NCI-H345 treated with DMSO at 0.1 percent for 48 hours (cell line): Measurements from ENCODE around the gene LAMC2.

Source experiments
- DNase-seq: peaks from one replicate; lab custom pipeline; 2025; ENCODE audit not compliant: unreplicated experiment; lab: John Stamatoyannopoulos, UW

Gene LAMC2

GRCh38 chr1:183212870-183213269 lies 26.8 kb downstream of the LAMC2 start:
- no peak for DNase-seq

GRCh38 chr1:183214021-183214970 lies 28.2 kb downstream of the LAMC2 start:
- DNase-seq = peak; percentile 7

- DNase-seq = no peak
Measured at GRCh38 chr1:183215076-183215720, 29.1 kb downstream of the LAMC2 start.

GRCh38 chr1:183215936-183216335 lies 29.9 kb downstream of the LAMC2 start:
- DNase-seq = no peak

GRCh38 chr1:183218027-183218618 lies 32.1 kb downstream of the LAMC2 start:
- DNase-seq = peak; percentile 11

- DNase-seq = peak; percentile 22
Measured at GRCh38 chr1:183218971-183219615, 33.0 kb downstream of the LAMC2 start.

- DNase-seq = no peak
Measured at GRCh38 chr1:183219616-183220009, 33.5 kb downstream of the LAMC2 start.

- DNase-seq = no peak
Measured at GRCh38 chr1:183222909-183223308, 36.8 kb downstream of the LAMC2 start.

GRCh38 chr1:183223467-183223866 lies 37.4 kb downstream of the LAMC2 start:
- no peak for DNase-seq

GRCh38 chr1:183226361-183226760 lies 40.3 kb downstream of the LAMC2 start:
- no peak for DNase-seq

- DNase-seq = no peak
Measured at GRCh38 chr1:183226963-183227362, 40.9 kb downstream of the LAMC2 start.

GRCh38 chr1:183227422-183228346 lies 41.6 kb downstream of the LAMC2 start:
- no peak for DNase-seq

GRCh38 chr1:183228347-183229220 lies 42.5 kb downstream of the LAMC2 start:
- no peak for DNase-seq

GRCh38 chr1:183230413-183230812 lies 44.3 kb downstream of the LAMC2 start:
- no peak for DNase-seq

- no peak for DNase-seq
Measured at GRCh38 chr1:183231545-183231944, 45.5 kb downstream of the LAMC2 start.

- no peak for DNase-seq
Measured at GRCh38 chr1:183233113-183233512, 47.0 kb downstream of the LAMC2 start.

- peak; percentile 72 for DNase-seq
Measured at GRCh38 chr1:183234660-183235476, 48.8 kb downstream of the LAMC2 start.

GRCh38 chr1:183235503-183235902 lies 49.4 kb downstream of the LAMC2 start:
- DNase-seq = no peak
